ENCODE data around the gene HCAR2.

GRCh38 chr12:122752464-122753318, 49.5 kb upstream of the HCAR2 start, which contains the start of gene DENR:
- 0 out of 2 replicates have a peak, but pooled peaks have one; percentile 23 for TF ChIP-seq CEBPB (IDR thresholded peaks at IDR 0.05; ENCODE audit: low read depth, low read length)
- TF ChIP-seq CTCF (conservative IDR thresholded peaks at IDR 0.05; ENCODE audit: low read depth, low read length), result peak; percentile 98
- TF ChIP-seq MAFK (IDR thresholded peaks at IDR 0.05; ENCODE audit: low read depth, low read length), result no peak
- peak; percentile 71 for TF ChIP-seq USF2 (IDR thresholded peaks at IDR 0.05; ENCODE audit: low read depth, low read length)
- TF ChIP-seq MAZ (IDR thresholded peaks at IDR 0.05; ENCODE audit: borderline replicate concordance, low read depth, low read length), result peak; percentile 52; the same call in 1 of the 2 replicates
- TF ChIP-seq POLR2A (IDR thresholded peaks at IDR 0.05; ENCODE audit: low read depth, low read length), result peak; percentile 93
- TF ChIP-seq RCOR1 (IDR thresholded peaks at IDR 0.05; ENCODE audit: insufficient replicate concordance, low read length), result no peak
- TF ChIP-seq RFX5 (IDR thresholded peaks at IDR 0.05; ENCODE audit: low read depth, low read length), result no peak
- peak; percentile 96 for TF ChIP-seq RAD21 (IDR thresholded peaks at IDR 0.05; ENCODE audit: low read length)
- peak; percentile 87; the same call in 1 of the 2 replicates for TF ChIP-seq MXI1 (IDR thresholded peaks at IDR 0.05; ENCODE audit: borderline replicate concordance, low read depth, low read length)
- TF ChIP-seq SMC3 (IDR thresholded peaks at IDR 0.05; ENCODE audit: low read depth, low read length), result peak; percentile 99
- TF ChIP-seq NFE2L2 (IDR thresholded peaks at IDR 0.05; ENCODE audit: low read depth, low read length), result peak; percentile 53; the same call in 1 of the 2 replicates
- TF ChIP-seq BHLHE40 (IDR thresholded peaks at IDR 0.05; ENCODE audit: low read depth, low read length), result peak; percentile 100
